Endothelial cell of umbilical vein (primary cell): ENCODE results near the gene SP3. TPM values are rescaled to one million over a fixed set of nuclear protein-coding genes. Genes with fewer than 3 reads are reported as not detected.

Source experiments
- BruUV-seq: library from RNA; stranded (reverse); fragments of 400-500 nt; replicated peaks from 2 replicates; lab custom pipeline; 2021; lab: Mats Ljungman, UMichigan
- CTCF ChIA-PET: fragments of 300-600, 350-600 bp; sonication (Branson Sonifier 250); formaldehyde crosslinking; loops from one replicate; lab custom pipeline; 2021; ENCODE audit warnings: antibody characterized with exemption, inconsistent platforms; lab: Charles Lee
- POLR2A ChIA-PET: fragments of 300-600, 350-600 bp; sonication (Branson Sonifier 250); formaldehyde crosslinking; loops from one replicate; lab custom pipeline; 2021; ENCODE audit warnings: antibody characterized with exemption, inconsistent platforms; lab: Charles Lee
- DNase-seq: peaks from one replicate; pipeline ENCODE4 v3.0.0-alpha.2; 2011; ENCODE audit warnings: low read depth, low spot score
- FAIRE-seq: peaks from 2 replicates; lab custom pipeline; 2011; peaks lifted over from hg19 to GRCh38; lab: Jason Lieb, UNC
- H2AFZ ChIP-seq: 2 replicates; pipeline ENCODE4 v1.6.0; 2012; ENCODE audit warnings: low read depth, low read length, control low read depth, inconsistent platforms
- H3K27ac ChIP-seq: 2 replicates; pipeline ENCODE4 v1.5.1; 2011; ENCODE audit warnings: low read depth, mild to moderate bottlenecking, control low read depth, low read length, moderate library complexity; ENCODE audit not compliant: insufficient read depth
- H3K27me3 ChIP-seq, 2 experiments: 2 replicates each; pipeline versions ENCODE4 v1.6.0 to v1.6.1; 2011; ENCODE audit warnings: low read length in 2 of 2, mixed read lengths in 1 of 2; ENCODE audit not compliant: control insufficient read depth in 2 of 2, insufficient read depth in 2 of 2
- H3K36me3 ChIP-seq, 2 experiments: 2 replicates in 1 of 2; 3 replicates in 1 of 2; pipeline ENCODE4 v1.5.1; 2011; ENCODE audit warnings: low read length in 2 of 2, mild to moderate bottlenecking in 1 of 2, moderate library complexity in 1 of 2; ENCODE audit not compliant: control insufficient read depth in 2 of 2, insufficient read depth in 2 of 2; ENCODE audit errors: extremely low read depth in 1 of 2
- H3K4me1 ChIP-seq: 3 replicates; pipeline ENCODE4 v1.5.1; 2011; ENCODE audit warnings: mild to moderate bottlenecking, low read length; ENCODE audit not compliant: control insufficient read depth, insufficient read depth; ENCODE audit errors: extremely low read depth
- H3K4me2 ChIP-seq: 2 replicates; pipeline ENCODE4 v1.6.1; 2011; ENCODE audit warnings: low read length, control low read depth, mixed read lengths; ENCODE audit not compliant: insufficient read depth
- H3K4me3 ChIP-seq, 3 experiments: fragments of 200-600 bp in 1 of 3; sonication (generic), shearing (Covaris generic) in 1 of 3; replicated peaks in 1 of 3; 2 replicates each; pipeline ENCODE4 v1.5.1; 2011 to 2016; ENCODE audit warnings: control low read depth in 3 of 3, low read length in 3 of 3, mild to moderate bottlenecking in 2 of 3, inconsistent platforms in 1 of 3, low read depth in 1 of 3, moderate library complexity in 1 of 3; ENCODE audit not compliant: insufficient read depth in 1 of 3
- H3K79me2 ChIP-seq: 2 replicates; pipeline ENCODE4 v1.6.0; 2012; ENCODE audit warnings: low read length, inconsistent platforms; ENCODE audit not compliant: control insufficient read depth, insufficient read depth
- H3K9ac ChIP-seq: replicated peaks from 2 replicates; pipeline ENCODE3; 2011; ENCODE audit warnings: low read length, control low read depth; ENCODE audit not compliant: insufficient read depth; ENCODE audit errors: extremely low read depth
- H3K9me1 ChIP-seq: replicated peaks from 3 replicates; pipeline ENCODE4 v1.6.0; 2011; ENCODE audit warnings: mild to moderate bottlenecking, low read length; ENCODE audit not compliant: control insufficient read depth, insufficient read depth; ENCODE audit errors: extremely low read depth
- H3K9me3 ChIP-seq: replicated peaks from 2 replicates; pipeline ENCODE4 v1.5.1; 2012; ENCODE audit warnings: low read length, inconsistent platforms; ENCODE audit not compliant: control insufficient read depth, insufficient read depth
- H4K20me1 ChIP-seq: replicated peaks from 2 replicates; pipeline ENCODE3; 2011; ENCODE audit warnings: mild to moderate bottlenecking, low read length; ENCODE audit not compliant: control insufficient read depth, insufficient read depth; ENCODE audit errors: extremely low read depth
- EZH2 ChIP-seq: IDR thresholded peaks from 2 replicates; pipeline ENCODE4 v1.6.1; 2012; ENCODE audit warnings: borderline replicate concordance, low read depth, mild to moderate bottlenecking, moderate library complexity, low read length, inconsistent platforms; ENCODE audit not compliant: severe bottlenecking
- FOS ChIP-seq: IDR thresholded peaks from 2 replicates; pipeline ENCODE4 v1.6.1; 2011; ENCODE audit warnings: mild to moderate bottlenecking, low read length, moderate library complexity, borderline replicate concordance; ENCODE audit not compliant: insufficient read depth
- GATA2 ChIP-seq: IDR thresholded peaks from 2 replicates; pipeline ENCODE4 v1.7.0; 2011; ENCODE audit warnings: low read depth, mild to moderate bottlenecking, moderate library complexity, mixed read lengths, low read length; ENCODE audit not compliant: insufficient read length, insufficient read depth
- JUN ChIP-seq: IDR thresholded peaks from 2 replicates; pipeline ENCODE4 v1.6.1; 2011; ENCODE audit warnings: borderline replicate concordance, low read depth; ENCODE audit not compliant: insufficient read length, insufficient read depth
- MAX ChIP-seq: IDR thresholded peaks from 2 replicates; pipeline ENCODE4 v1.6.1; 2011; ENCODE audit not compliant: insufficient read depth, insufficient read length
- MYC ChIP-seq: IDR thresholded peaks from one replicate; pipeline ENCODE4 v1.6.1; 2011; ENCODE audit warnings: mild to moderate bottlenecking, low read depth, low read length
- POLR2A ChIP-seq: IDR thresholded peaks from 2 replicates; pipeline ENCODE4 v1.6.1; 2012; ENCODE audit warnings: low read depth, mild to moderate bottlenecking, control low read depth, low read length
- POLR2AphosphoS5 ChIP-seq: IDR thresholded peaks from 2 replicates; pipeline ENCODE4 v1.6.1; 2012; ENCODE audit warnings: low read depth, mild to moderate bottlenecking, control low read depth, low read length, moderate library complexity; ENCODE audit not compliant: insufficient read depth
- dilution Hi-C: fragments of 300-500 bp; cut with MboI; formaldehyde crosslinking; loops from one replicate; pipeline ENCODE4 v1.15.0; 2019; ENCODE audit warnings: low sequenced_read_pairs; ENCODE audit not compliant: extremely low pct_ligation_motif_present
- intact Hi-C: fragments of 100-400 bp; cut with micrococcal nuclease; formaldehyde crosslinking; loops from one replicate; pipeline ENCODE4 v1.10.0; 2022
- polyA plus RNA-seq, 4 experiments: library from polyadenylated mRNA; depleted of rRNA in 3 of 4; stranded (reverse) in 3 of 4; unstranded in 1 of 4; fragments of >200 nt; gene quantifications; 2 replicates each; pipeline versions ENCODE4 v1.2.1 to v1.2.3, GENCODE V29; 2011 to 2012; ENCODE audit warnings: missing spikeins in 1 of 4
- total RNA-seq: library from RNA; stranded (reverse); gene quantifications from 2 replicates; pipeline ENCODE4 v1.2.3, GENCODE V29; 2021
- TF ChIP-seq, protein P1 (sequence below), 2 donors: IDR thresholded peaks; 1 replicate in 1 of 2; 2 replicates in 1 of 2; pipeline ENCODE4 v1.5.1; 2011; ENCODE audit warnings: low read length in 2 of 2, mild to moderate bottlenecking in 2 of 2, moderate library complexity in 2 of 2, control low read depth in 1 of 2, inconsistent platforms in 1 of 2, low read depth in 1 of 2; ENCODE audit not compliant: insufficient read depth in 1 of 2; ENCODE audit errors: extremely low read depth in 1 of 2

Gene SP3
- total and polyA plus RNA-seq, 2 donors (not counting 3 experiments of a cell fraction or from before 2014, with no cell fraction given): 23.9 to 59.0 TPM

DNA sequence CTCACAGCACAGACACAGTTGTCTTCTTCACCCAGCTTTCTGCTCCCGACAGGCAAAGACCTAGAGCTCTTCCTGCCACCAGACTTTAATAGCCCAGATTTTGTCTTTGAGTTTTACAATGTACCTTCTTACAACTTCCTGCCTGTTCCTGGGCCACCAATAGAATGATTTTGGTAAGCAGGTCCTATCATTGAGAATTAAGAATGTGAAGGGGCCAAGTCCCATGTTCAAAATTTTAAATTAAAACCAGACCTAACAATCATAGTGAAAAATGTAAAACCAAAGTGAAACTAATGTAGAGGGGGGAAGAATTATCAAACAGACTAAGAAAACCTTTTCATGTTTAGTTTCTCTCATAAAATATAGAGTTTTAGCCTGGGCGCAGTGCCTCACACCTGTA, 72.8 kb downstream of the SP3 start:
- Histone ChIP-seq H3K27ac (no peak overlapping the region), H3K9me1 (no peaks in the 10 kb centered on the region), H3K27me3 (peaks cover 9% of the 10 kb centered on the region in 2 experiments), H3K9ac (no peak overlapping the region), H3K79me2 (no peaks in the 10 kb centered on the region), H3K36me3 (no peaks in the 10 kb centered on the region), H4K20me1 (no peaks in the 10 kb centered on the region), H2AFZ (no peak overlapping the region), H3K4me3 (no peak overlapping the region), H3K4me2 (no peak overlapping the region), H3K9me3 (no peaks in the 10 kb centered on the region), H3K4me1 (no peaks in the 10 kb centered on the region)
- FAIRE-seq (no peak), DNase-seq (no peak)
- TF ChIP-seq GATA2 (no peak), JUN (no peak), FOS (no peak), MAX (no peak), POLR2AphosphoS5 (no peak), MYC (no peak), POLR2A (no peak)
- dilution Hi-C loops (no loop called here), intact Hi-C loops (no loop called here)
- no TSS peak for BruUV-seq
- CTCF ChIA-PET: no interaction called here
- POLR2A ChIA-PET: no interaction called here

- Histone ChIP-seq H4K20me1 (no peaks in the 10 kb centered on the region), H3K27me3 (peaks cover 9 to 12% of the 10 kb centered on the region in 2 experiments), H3K4me3 (no peak overlapping the region), H3K36me3 (no peaks in the 10 kb centered on the region), H3K9ac (no peak overlapping the region), H2AFZ (no peak overlapping the region), H3K27ac (no peak overlapping the region), H3K79me2 (no peaks in the 10 kb centered on the region), H3K9me1 (no peaks in the 10 kb centered on the region), H3K4me1 (no peaks in the 10 kb centered on the region), H3K9me3 (no peaks in the 10 kb centered on the region), H3K4me2 (no peak overlapping the region)
- FAIRE-seq (no peak), DNase-seq (no peak)
- TF ChIP-seq JUN: no peak
- TF ChIP-seq EZH2: no peak
- no peak for TF ChIP-seq FOS
- no peak for TF ChIP-seq POLR2A
- no peak for TF ChIP-seq MAX
- TF ChIP-seq, protein P1, sequence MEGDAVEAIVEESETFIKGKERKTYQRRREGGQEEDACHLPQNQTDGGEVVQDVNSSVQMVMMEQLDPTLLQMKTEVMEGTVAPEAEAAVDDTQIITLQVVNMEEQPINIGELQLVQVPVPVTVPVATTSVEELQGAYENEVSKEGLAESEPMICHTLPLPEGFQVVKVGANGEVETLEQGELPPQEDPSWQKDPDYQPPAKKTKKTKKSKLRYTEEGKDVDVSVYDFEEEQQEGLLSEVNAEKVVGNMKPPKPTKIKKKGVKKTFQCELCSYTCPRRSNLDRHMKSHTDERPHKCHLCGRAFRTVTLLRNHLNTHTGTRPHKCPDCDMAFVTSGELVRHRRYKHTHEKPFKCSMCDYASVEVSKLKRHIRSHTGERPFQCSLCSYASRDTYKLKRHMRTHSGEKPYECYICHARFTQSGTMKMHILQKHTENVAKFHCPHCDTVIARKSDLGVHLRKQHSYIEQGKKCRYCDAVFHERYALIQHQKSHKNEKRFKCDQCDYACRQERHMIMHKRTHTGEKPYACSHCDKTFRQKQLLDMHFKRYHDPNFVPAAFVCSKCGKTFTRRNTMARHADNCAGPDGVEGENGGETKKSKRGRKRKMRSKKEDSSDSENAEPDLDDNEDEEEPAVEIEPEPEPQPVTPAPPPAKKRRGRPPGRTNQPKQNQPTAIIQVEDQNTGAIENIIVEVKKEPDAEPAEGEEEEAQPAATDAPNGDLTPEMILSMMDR (IDR thresholded peaks at IDR 0.05; ENCODE audit: extremely low read depth in 1 of 2, insufficient read depth in 1 of 2, low read depth in 1 of 2, low read length in 2 of 2): no peak
- no peak for TF ChIP-seq POLR2AphosphoS5
- TF ChIP-seq GATA2: no peak
- no TSS peak for BruUV-seq
- POLR2A ChIA-PET: no interaction called here
- intact Hi-C loops (no loop called here), dilution Hi-C loops (no loop called here)
- CTCF ChIA-PET: no interaction called here
Observed at GRCh38 chr2:173891315-173892037, 73.7 kb downstream of the SP3 start.
